Glutamatergic neuron (in vitro differentiated cells): ENCODE data around the gene LTB. TPM values are rescaled to one million over a fixed set of nuclear protein-coding genes. Genes with fewer than 3 reads are reported as not detected.

ENCODE experiments used
- DNase-seq: peaks from one replicate; pipeline ENCODE4 v3.0.0; 2022
- H3K27ac Mint-ChIP-seq: one replicate; pipeline ENCODE4 v1.8.0; 2020; ENCODE audit warnings: mild to moderate bottlenecking, mixed read lengths, inconsistent platforms; ENCODE audit not compliant: unreplicated experiment
- H3K27me3 Mint-ChIP-seq: one replicate; pipeline ENCODE4 v1.8.0; 2020; ENCODE audit warnings: mild to moderate bottlenecking, moderate library complexity, mixed read lengths, inconsistent platforms; ENCODE audit not compliant: unreplicated experiment
- H3K36me3 Mint-ChIP-seq: one replicate; pipeline ENCODE4 v1.8.0; 2020; ENCODE audit warnings: mild to moderate bottlenecking, mixed read lengths, inconsistent platforms; ENCODE audit not compliant: unreplicated experiment
- H3K4me1 Mint-ChIP-seq: one replicate; pipeline ENCODE4 v1.8.0; 2020; ENCODE audit warnings: mild to moderate bottlenecking, low read depth, mixed read lengths, inconsistent platforms; ENCODE audit not compliant: unreplicated experiment
- H3K4me3 Mint-ChIP-seq: one replicate; pipeline ENCODE4 v1.8.0; 2020; ENCODE audit warnings: mild to moderate bottlenecking, mixed read lengths, inconsistent platforms; ENCODE audit not compliant: unreplicated experiment
- H3K9me3 Mint-ChIP-seq: one replicate; pipeline ENCODE4 v1.8.0; 2020; ENCODE audit warnings: mild to moderate bottlenecking, moderate library complexity, mixed read lengths, inconsistent platforms; ENCODE audit not compliant: unreplicated experiment
- CTCF ChIP-seq: fragments of 200-600 bp; sonication (generic); IDR thresholded peaks from one replicate; pipeline ENCODE4 v1.5.0; 2021; ENCODE audit not compliant: partially characterized antibody, unreplicated experiment
- total RNA-seq: library from RNA; stranded (reverse); fragmentation: NEBNext Ultra II Directional; extraction: Animal tissue kit (Norgen Biotek cat#: 25700); gene quantifications from one replicate; pipeline ENCODE4 v1.2.1, GENCODE V29; 2021; ENCODE audit not compliant: unreplicated experiment

The LTB gene
- total RNA-seq, 1 donor from 2014 or later: not detected

- H3K4me3 Mint-ChIP-seq: peak overlapping the region; percentile 100
- no peak for TF ChIP-seq CTCF
- peaks cover 22% of the 10 kb centered on the region for H3K9me3 Mint-ChIP-seq
- DNase-seq: peak; percentile 28
- H3K4me1 Mint-ChIP-seq: peaks cover 40% of the 10 kb centered on the region
- peaks cover 13% of the 10 kb centered on the region for H3K27me3 Mint-ChIP-seq
- peaks cover 20% of the 10 kb centered on the region for H3K36me3 Mint-ChIP-seq
- H3K27ac Mint-ChIP-seq: peak overlapping the region; percentile 100
Measured at GRCh38 chr6:31541059-31541657, 41.1 kb downstream of the LTB start.

GRCh38 chr6:31540640-31541039, 41.6 kb downstream of the LTB start:
- Mint-ChIP-seq H3K4me3 (peak overlapping the region; percentile 100), H3K4me1 (peaks cover 40% of the 10 kb centered on the region), H3K27ac (peak overlapping the region; percentile 100), H3K36me3 (peaks cover 20% of the 10 kb centered on the region), H3K27me3 (peaks cover 10% of the 10 kb centered on the region), H3K9me3 (peaks cover 20% of the 10 kb centered on the region)
- TF ChIP-seq CTCF: no peak
- DNase-seq: no peak

- no peak for DNase-seq
- Mint-ChIP-seq H3K27ac (peak overlapping the region; percentile 84), H3K36me3 (peaks cover 20% of the 10 kb centered on the region), H3K4me3 (peak overlapping the region; percentile 100), H3K4me1 (peaks cover 32% of the 10 kb centered on the region), H3K9me3 (peaks cover 17% of the 10 kb centered on the region), H3K27me3 (peaks cover 11% of the 10 kb centered on the region)
- TF ChIP-seq CTCF: no peak
Measured at GRCh38 chr6:31538805-31539400, 43.3 kb downstream of the LTB start.

GRCh38 chr6:31535538-31536324, 46.5 kb downstream of the LTB start:
- peak overlapping the region; percentile 7 for H3K4me3 Mint-ChIP-seq
- no peak for TF ChIP-seq CTCF
- peaks cover 25% of the 10 kb centered on the region for H3K4me1 Mint-ChIP-seq
- H3K27me3 Mint-ChIP-seq: peaks cover 9% of the 10 kb centered on the region
- DNase-seq: no peak
- peaks cover 15% of the 10 kb centered on the region for H3K9me3 Mint-ChIP-seq
- peaks cover 20% of the 10 kb centered on the region for H3K36me3 Mint-ChIP-seq
- H3K27ac Mint-ChIP-seq: no peak overlapping the region
